ENCODE data around the gene PDE9A.
"Not testable (repeated sequence)": the region's sequence is repeated elsewhere in the genome, so short reads cannot be mapped to it uniquely, and the experiment has no call there.

Gene PDE9A

DNA sequence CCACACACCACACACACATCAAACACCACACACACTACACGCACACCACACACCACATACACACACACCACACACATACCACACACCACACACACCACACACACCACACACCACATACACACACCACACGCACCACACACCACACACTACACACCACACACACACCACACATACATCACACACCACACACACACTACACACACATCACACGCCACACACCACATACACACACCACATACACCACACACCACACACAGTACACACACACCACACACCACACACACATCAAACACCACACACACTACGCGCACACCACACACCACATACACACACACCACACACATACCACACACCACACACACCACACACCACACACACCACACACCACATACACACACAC lies 38.0 kb upstream of the PDE9A start:
- H3K4me3 ChIP-seq (ENCODE audit: insufficient read depth, low read depth, low read length); H3K9me3 ChIP-seq (ENCODE audit: control insufficient read depth, low read length); H3K36me3 ChIP-seq (ENCODE audit: control insufficient read depth, insufficient read depth, low read length); H3K27ac ChIP-seq (ENCODE audit: insufficient read depth, low read depth, low read length, poor library complexity, severe bottlenecking); H3K27me3 ChIP-seq (ENCODE audit: control insufficient read depth, insufficient read depth, low read length, poor library complexity, severe bottlenecking): not testable (repeated sequence)
- H3K4me1 ChIP-seq (ENCODE audit: control insufficient read depth, insufficient read depth, low read length) = peaks cover 18% of the 10 kb centered on the region
- WGBS, 2 experiments = 84 to 89% methylated on average over 3 of the region's 5 CpGs

DNA sequence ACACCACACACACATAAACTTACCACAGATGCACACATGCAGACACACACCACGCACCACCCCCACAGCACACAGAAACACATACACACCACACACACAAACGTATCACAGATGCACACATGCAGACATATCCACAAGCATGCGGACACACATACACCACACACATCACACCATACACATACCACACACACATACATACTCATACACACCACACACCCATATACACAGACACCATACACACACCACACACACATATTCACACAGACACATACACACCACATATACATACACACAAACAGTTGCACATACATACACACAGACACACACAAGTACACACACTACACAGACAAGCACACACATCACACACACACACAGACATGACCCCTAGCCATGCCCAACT lies 37.5 kb upstream of the PDE9A start:
- no peaks in the 10 kb centered on the region for H3K27me3 ChIP-seq (ENCODE audit: control insufficient read depth, insufficient read depth, low read length, poor library complexity, severe bottlenecking)
- 58 to 62% methylated on average over 3 of the region's 3 CpGs for WGBS, 2 experiments
- H3K4me3 ChIP-seq (ENCODE audit: insufficient read depth, low read depth, low read length) = no peak overlapping the region
- H3K27ac ChIP-seq (ENCODE audit: insufficient read depth, low read depth, low read length, poor library complexity, severe bottlenecking) = no peak overlapping the region
- H3K36me3 ChIP-seq (ENCODE audit: control insufficient read depth, insufficient read depth, low read length) = no peaks in the 10 kb centered on the region
- no peaks in the 10 kb centered on the region for H3K9me3 ChIP-seq (ENCODE audit: control insufficient read depth, low read length)
- peaks cover 18% of the 10 kb centered on the region for H3K4me1 ChIP-seq (ENCODE audit: control insufficient read depth, insufficient read depth, low read length)

GRCh38 chr21:42616446-42616845 lies 37.0 kb upstream of the PDE9A start:
- Histone ChIP-seq H3K4me1 (ENCODE audit: control insufficient read depth, insufficient read depth, low read length) (peaks cover 23% of the 10 kb centered on the region), H3K27me3 (ENCODE audit: control insufficient read depth, insufficient read depth, low read length, poor library complexity, severe bottlenecking) (no peaks in the 10 kb centered on the region), H3K4me3 (ENCODE audit: insufficient read depth, low read depth, low read length) (no peak overlapping the region), H3K36me3 (ENCODE audit: control insufficient read depth, insufficient read depth, low read length) (no peaks in the 10 kb centered on the region), H3K9me3 (ENCODE audit: control insufficient read depth, low read length) (no peaks in the 10 kb centered on the region), H3K27ac (ENCODE audit: insufficient read depth, low read depth, low read length, poor library complexity, severe bottlenecking) (no peak overlapping the region)
- 75 to 76% methylated on average over 18 of the region's 18 CpGs for WGBS, 2 experiments

GRCh38 chr21:42616941-42617340 lies 36.5 kb upstream of the PDE9A start:
- H3K9me3 ChIP-seq (ENCODE audit: control insufficient read depth, low read length) = no peaks in the 10 kb centered on the region
- no peaks in the 10 kb centered on the region for H3K36me3 ChIP-seq (ENCODE audit: control insufficient read depth, insufficient read depth, low read length)
- H3K27me3 ChIP-seq (ENCODE audit: control insufficient read depth, insufficient read depth, low read length, poor library complexity, severe bottlenecking) = no peaks in the 10 kb centered on the region
- H3K4me3 ChIP-seq (ENCODE audit: insufficient read depth, low read depth, low read length) = no peak overlapping the region
- peaks cover 28% of the 10 kb centered on the region for H3K4me1 ChIP-seq (ENCODE audit: control insufficient read depth, insufficient read depth, low read length)
- no peak overlapping the region for H3K27ac ChIP-seq (ENCODE audit: insufficient read depth, low read depth, low read length, poor library complexity, severe bottlenecking)
- 91 to 93% methylated on average over 21 of the region's 21 CpGs for WGBS, 2 experiments

DNA sequence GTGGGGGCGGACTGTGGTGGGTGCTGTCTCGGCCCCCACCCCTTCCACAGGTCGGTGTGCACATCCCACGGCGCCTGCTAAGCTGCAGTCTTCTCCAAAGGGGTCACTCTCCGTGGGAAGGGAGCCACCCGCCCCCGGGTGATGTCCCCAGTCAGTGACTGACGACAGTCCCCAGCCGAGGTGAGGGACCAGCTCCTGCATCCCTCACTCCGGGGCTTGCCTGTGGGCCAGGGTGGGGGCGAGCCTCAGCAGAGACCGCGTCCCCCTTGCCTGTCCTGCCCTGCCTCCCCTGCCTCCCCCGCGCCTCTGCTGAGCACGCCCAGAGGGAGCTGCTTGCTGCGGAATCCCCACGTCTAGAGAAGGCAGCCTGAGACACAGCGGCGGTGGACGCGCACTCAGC lies 35.9 kb upstream of the PDE9A start:
- WGBS, 2 experiments = 85 to 87% methylated on average over 23 of the region's 23 CpGs
- no peaks in the 10 kb centered on the region for H3K27me3 ChIP-seq (ENCODE audit: control insufficient read depth, insufficient read depth, low read length, poor library complexity, severe bottlenecking)
- peaks cover 28% of the 10 kb centered on the region for H3K4me1 ChIP-seq (ENCODE audit: control insufficient read depth, insufficient read depth, low read length)
- H3K4me3 ChIP-seq (ENCODE audit: insufficient read depth, low read depth, low read length) = no peak overlapping the region
- no peaks in the 10 kb centered on the region for H3K9me3 ChIP-seq (ENCODE audit: control insufficient read depth, low read length)
- H3K36me3 ChIP-seq (ENCODE audit: control insufficient read depth, insufficient read depth, low read length) = no peaks in the 10 kb centered on the region
- no peak overlapping the region for H3K27ac ChIP-seq (ENCODE audit: insufficient read depth, low read depth, low read length, poor library complexity, severe bottlenecking)

DNA sequence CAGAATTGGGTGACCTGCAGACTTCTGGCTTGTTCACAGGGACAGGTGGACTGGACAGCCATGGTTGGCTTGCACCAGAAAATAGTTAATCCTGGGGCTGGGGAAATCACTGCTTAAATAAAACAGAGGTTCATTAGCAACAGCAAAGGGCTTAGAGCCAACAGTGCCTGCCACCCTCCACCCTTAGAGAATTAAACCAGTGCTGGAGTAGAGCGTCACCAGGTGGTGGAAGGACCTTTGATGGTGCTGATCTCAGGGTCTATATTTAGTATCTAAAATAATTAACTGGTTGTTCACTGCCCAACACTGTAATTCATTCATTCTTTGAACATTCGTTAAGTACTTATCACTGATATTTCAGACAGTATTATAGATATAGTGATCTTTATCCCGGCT lies 34.7 kb upstream of the PDE9A start:
- Histone ChIP-seq H3K27ac (ENCODE audit: insufficient read depth, low read depth, low read length, poor library complexity, severe bottlenecking) (no peak overlapping the region), H3K9me3 (ENCODE audit: control insufficient read depth, low read length) (no peaks in the 10 kb centered on the region), H3K27me3 (ENCODE audit: control insufficient read depth, insufficient read depth, low read length, poor library complexity, severe bottlenecking) (no peaks in the 10 kb centered on the region), H3K4me1 (ENCODE audit: control insufficient read depth, insufficient read depth, low read length) (peaks cover 28% of the 10 kb centered on the region), H3K4me3 (ENCODE audit: insufficient read depth, low read depth, low read length) (no peak overlapping the region), H3K36me3 (ENCODE audit: control insufficient read depth, insufficient read depth, low read length) (no peaks in the 10 kb centered on the region)
- WGBS, 2 experiments = 96% methylated on average over 2 of the region's 3 CpGs; no CpG with 5 or more reads in 1 of the 2 experiments

DNA sequence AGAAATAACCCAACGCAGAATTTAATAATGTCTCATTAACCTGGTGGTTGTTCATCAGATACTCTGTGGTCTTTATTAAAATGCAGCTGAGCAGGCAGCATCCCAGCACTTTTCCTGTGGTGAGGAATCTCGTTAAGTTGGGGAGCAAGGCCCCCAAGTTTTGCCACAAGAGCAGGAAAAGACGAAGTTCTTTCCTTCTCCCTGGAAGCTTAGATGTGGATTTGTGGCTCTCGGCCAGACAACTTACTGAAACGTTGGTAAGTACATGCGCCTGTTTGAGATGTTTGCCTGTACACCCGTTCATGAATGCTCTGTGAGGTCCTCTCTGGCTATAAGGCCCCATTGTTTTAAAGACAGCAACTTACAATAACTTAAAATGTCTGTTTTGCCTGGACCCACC lies 34.3 kb upstream of the PDE9A start:
- Histone ChIP-seq H3K36me3 (ENCODE audit: control insufficient read depth, insufficient read depth, low read length) (no peaks in the 10 kb centered on the region), H3K27me3 (ENCODE audit: control insufficient read depth, insufficient read depth, low read length, poor library complexity, severe bottlenecking) (no peaks in the 10 kb centered on the region), H3K4me3 (ENCODE audit: insufficient read depth, low read depth, low read length) (no peak overlapping the region), H3K4me1 (ENCODE audit: control insufficient read depth, insufficient read depth, low read length) (peaks cover 28% of the 10 kb centered on the region), H3K9me3 (ENCODE audit: control insufficient read depth, low read length) (no peaks in the 10 kb centered on the region), H3K27ac (ENCODE audit: insufficient read depth, low read depth, low read length, poor library complexity, severe bottlenecking) (no peak overlapping the region)
- 90 to 94% methylated on average over 7 of the region's 7 CpGs for WGBS, 2 experiments

- Histone ChIP-seq H3K4me1 (ENCODE audit: control insufficient read depth, insufficient read depth, low read length) (peaks cover 30% of the 10 kb centered on the region), H3K9me3 (ENCODE audit: control insufficient read depth, low read length) (no peaks in the 10 kb centered on the region), H3K27ac (ENCODE audit: insufficient read depth, low read depth, low read length, poor library complexity, severe bottlenecking) (no peak overlapping the region), H3K36me3 (ENCODE audit: control insufficient read depth, insufficient read depth, low read length) (no peaks in the 10 kb centered on the region), H3K4me3 (ENCODE audit: insufficient read depth, low read depth, low read length) (no peak overlapping the region), H3K27me3 (ENCODE audit: control insufficient read depth, insufficient read depth, low read length, poor library complexity, severe bottlenecking) (no peaks in the 10 kb centered on the region)
- WGBS, 2 experiments = 95 to 97% methylated on average over 6 of the region's 6 CpGs
These were observed 33.6 kb upstream of the PDE9A start for GRCh38 chr21:42619841-42620240.

GRCh38 chr21:42621166-42621818 lies 32.1 kb upstream of the PDE9A start:
- H3K4me3 ChIP-seq (ENCODE audit: insufficient read depth, low read depth, low read length) = no peak overlapping the region
- no peaks in the 10 kb centered on the region for H3K9me3 ChIP-seq (ENCODE audit: control insufficient read depth, low read length)
- peaks cover 3% of the 10 kb centered on the region for H3K27me3 ChIP-seq (ENCODE audit: control insufficient read depth, insufficient read depth, low read length, poor library complexity, severe bottlenecking)
- peaks cover 36% of the 10 kb centered on the region for H3K4me1 ChIP-seq (ENCODE audit: control insufficient read depth, insufficient read depth, low read length)
- peak overlapping the region; percentile 33 for H3K27ac ChIP-seq (ENCODE audit: insufficient read depth, low read depth, low read length, poor library complexity, severe bottlenecking)
- H3K36me3 ChIP-seq (ENCODE audit: control insufficient read depth, insufficient read depth, low read length) = no peaks in the 10 kb centered on the region
- 77 to 78% methylated on average over 15 of the region's 15 CpGs for WGBS, 2 experiments

GRCh38 chr21:42621819-42622177 lies 31.6 kb upstream of the PDE9A start:
- no peak overlapping the region for H3K4me3 ChIP-seq (ENCODE audit: insufficient read depth, low read depth, low read length)
- H3K36me3 ChIP-seq (ENCODE audit: control insufficient read depth, insufficient read depth, low read length) = no peaks in the 10 kb centered on the region
- 60 to 65% methylated on average over 9 of the region's 9 CpGs for WGBS, 2 experiments
- H3K9me3 ChIP-seq (ENCODE audit: control insufficient read depth, low read length) = no peaks in the 10 kb centered on the region
- H3K27me3 ChIP-seq (ENCODE audit: control insufficient read depth, insufficient read depth, low read length, poor library complexity, severe bottlenecking) = peaks cover 4% of the 10 kb centered on the region
- peak overlapping the region; percentile 33 for H3K27ac ChIP-seq (ENCODE audit: insufficient read depth, low read depth, low read length, poor library complexity, severe bottlenecking)
- H3K4me1 ChIP-seq (ENCODE audit: control insufficient read depth, insufficient read depth, low read length) = peaks cover 31% of the 10 kb centered on the region

- no peaks in the 10 kb centered on the region for H3K9me3 ChIP-seq (ENCODE audit: control insufficient read depth, low read length)
- H3K36me3 ChIP-seq (ENCODE audit: control insufficient read depth, insufficient read depth, low read length) = no peaks in the 10 kb centered on the region
- H3K4me3 ChIP-seq (ENCODE audit: insufficient read depth, low read depth, low read length) = no peak overlapping the region
- H3K27me3 ChIP-seq (ENCODE audit: control insufficient read depth, insufficient read depth, low read length, poor library complexity, severe bottlenecking) = peaks cover 4% of the 10 kb centered on the region
- 87 to 90% methylated on average over 4 to 7 of the region's 7 CpGs for whole genome bisulfite sequencing, 2 experiments
- peaks cover 27% of the 10 kb centered on the region for H3K4me1 ChIP-seq (ENCODE audit: control insufficient read depth, insufficient read depth, low read length)
- H3K27ac ChIP-seq (ENCODE audit: insufficient read depth, low read depth, low read length, poor library complexity, severe bottlenecking) = no peak overlapping the region
These were observed 31.1 kb upstream of the PDE9A start for GRCh38 chr21:42622284-42622683.
